Activated T-cell treated with anti-CD3 and anti-CD28 coated beads for 48 hours (primary cell): Measurements from ENCODE around the gene PFKP.

ENCODE experiments used
- DNase-seq: peaks from one replicate; pipeline ENCODE4 v3.0.0-alpha.2; 2020; ENCODE audit warnings: low read depth

The PFKP gene

DNA sequence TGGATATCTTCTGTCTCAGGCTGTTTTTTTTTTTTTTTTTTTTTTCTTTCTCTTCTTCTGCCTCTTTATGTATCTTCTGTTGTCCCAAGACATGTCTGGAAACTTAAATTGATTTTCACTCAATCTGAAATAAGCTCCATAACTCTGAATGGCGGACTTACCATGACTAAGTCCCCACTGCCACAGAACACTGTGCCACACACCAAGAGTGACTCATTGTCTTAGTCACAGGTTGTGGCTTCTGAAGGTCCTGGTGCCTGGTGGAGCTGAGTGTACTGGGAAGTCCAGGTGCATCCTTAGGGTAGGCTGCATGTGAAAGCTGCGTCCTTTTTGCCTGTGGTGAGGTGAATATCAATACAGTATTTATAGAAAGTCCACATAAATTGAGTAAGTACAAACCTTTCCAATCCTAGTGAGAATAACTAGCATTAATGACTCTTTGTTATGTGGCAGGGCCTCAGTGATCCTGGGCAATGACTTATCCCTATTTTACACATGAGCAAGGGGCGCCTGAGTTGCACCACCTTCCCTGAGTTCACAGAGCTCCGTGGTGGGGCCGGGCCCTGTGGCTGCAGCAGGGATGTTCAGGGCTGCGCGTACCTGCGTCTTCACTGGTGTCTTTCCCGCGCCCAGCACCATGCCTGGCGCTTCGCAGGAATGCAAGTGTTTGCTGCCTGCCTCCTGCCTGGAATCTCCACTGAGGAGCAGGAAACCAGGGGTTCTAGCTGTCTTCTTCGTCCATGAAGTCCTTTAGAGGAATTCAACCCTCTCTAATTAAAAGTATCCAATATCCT, 4.3 kb downstream of the PFKP start:
- DNase-seq: peak; percentile 30

GRCh38 chr10:3072641-3073360, 5.5 kb downstream of the PFKP start:
- DNase-seq: no peak

GRCh38 chr10:3074145-3074665, 6.9 kb downstream of the PFKP start:
- no peak for DNase-seq

DNA sequence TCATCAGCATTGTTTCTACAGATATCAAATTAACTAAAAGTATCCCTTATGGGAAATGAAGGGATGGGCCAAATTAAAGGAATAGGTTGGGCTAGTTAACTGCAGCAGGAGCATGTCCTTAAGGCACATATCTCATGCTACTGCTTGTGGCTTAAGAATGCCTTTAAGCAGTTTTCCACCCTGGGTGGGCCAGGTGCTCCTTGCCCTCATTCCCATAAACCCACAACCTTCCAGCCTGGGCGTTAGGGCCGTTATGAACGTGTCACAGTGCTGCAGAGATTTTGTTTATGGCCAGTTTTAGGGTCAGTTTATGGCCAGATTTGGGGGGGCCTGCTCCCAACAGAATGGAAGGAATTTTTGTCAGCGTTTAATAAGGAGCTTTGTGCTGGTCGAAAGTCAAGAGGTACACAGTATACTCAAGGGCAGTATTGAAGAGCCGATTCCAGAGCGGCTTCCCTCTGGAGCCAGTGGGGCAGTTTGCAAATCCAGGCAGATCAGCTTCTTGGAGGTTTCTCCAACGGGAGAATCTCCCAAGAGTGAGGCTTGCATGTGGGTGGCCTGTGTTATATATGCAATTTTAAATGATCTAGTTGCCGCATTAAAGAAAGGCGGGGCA, 7.7 kb downstream of the PFKP start:
- DNase-seq: no peak

- DNase-seq: no peak
These were observed 8.8 kb downstream of the PFKP start for GRCh38 chr10:3076138-3076537.

GRCh38 chr10:3077509-3077908, 10.2 kb downstream of the PFKP start:
- no peak for DNase-seq

GRCh38 chr10:3077940-3078630, 10.7 kb downstream of the PFKP start:
- no peak for DNase-seq

DNA sequence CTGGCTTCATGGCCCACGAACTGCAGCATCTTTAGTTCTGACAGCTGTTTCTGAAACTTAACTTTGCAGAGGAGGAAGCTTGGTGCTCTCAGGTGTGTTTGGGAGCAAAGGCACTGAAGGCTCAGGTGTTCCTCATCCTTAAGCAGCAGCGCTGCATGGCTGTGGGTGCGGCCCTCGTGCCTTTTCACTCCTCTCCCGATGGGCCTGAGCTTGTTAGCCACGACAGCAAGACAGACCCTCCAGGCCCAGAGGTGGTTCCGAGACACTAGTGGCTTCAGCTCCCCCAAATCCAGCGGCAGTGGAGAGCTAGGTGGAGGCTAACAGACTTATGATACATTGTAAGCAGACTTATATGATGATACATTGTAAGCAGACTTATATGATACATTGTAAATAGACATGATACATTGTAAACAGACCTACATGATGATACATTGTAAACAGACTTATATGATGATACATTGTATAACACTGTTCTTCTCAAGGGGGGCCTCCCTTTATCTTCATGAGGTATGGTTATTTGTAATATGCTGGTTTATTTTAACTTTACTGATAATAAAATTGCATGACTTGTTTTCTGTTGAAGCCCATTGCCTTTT, 14.1 kb downstream of the PFKP start:
- no peak for DNase-seq

DNA sequence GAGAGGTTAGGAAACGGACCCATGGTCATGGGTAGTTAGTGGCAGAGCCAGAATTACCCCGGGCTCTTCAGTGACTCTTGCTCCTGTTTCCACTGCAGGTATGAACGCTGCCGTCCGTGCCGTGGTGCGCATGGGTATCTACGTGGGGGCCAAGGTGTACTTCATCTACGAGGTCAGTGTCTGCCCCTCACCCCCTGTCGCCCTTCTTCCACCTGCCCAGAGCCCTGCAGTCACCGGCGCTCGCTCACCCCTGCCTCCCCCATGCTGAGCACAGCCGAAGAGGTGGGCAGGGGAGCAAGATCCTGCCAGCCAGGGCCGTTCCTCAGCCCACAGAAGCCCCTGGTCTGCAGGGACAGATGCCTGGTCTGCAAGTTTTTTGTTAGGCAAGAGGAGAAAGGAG, 14.9 kb downstream of the PFKP start:
- DNase-seq: no peak

- no peak for DNase-seq
These were observed 18.6 kb downstream of the PFKP start for GRCh38 chr10:3085785-3086567.

DNA sequence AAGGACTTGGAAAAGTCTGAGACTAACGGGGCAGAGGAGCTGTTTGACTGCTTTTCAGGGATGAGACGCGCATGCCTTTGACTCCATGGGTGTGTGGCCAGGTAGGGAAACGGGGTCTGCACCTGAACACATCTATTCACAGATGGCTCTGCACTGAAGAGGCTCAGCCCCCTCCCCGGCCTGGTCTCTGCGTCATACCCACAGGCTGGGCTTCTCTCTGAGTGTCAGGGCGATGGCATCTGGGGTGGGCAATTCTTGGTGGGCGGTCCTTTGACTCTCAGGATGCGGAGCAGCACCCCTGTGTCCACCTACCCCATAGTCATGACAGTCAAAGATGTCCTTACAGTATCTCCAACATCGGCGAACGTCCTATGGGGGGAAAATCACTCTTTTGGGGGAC, 23.0 kb downstream of the PFKP start:
- DNase-seq: no peak

DNA sequence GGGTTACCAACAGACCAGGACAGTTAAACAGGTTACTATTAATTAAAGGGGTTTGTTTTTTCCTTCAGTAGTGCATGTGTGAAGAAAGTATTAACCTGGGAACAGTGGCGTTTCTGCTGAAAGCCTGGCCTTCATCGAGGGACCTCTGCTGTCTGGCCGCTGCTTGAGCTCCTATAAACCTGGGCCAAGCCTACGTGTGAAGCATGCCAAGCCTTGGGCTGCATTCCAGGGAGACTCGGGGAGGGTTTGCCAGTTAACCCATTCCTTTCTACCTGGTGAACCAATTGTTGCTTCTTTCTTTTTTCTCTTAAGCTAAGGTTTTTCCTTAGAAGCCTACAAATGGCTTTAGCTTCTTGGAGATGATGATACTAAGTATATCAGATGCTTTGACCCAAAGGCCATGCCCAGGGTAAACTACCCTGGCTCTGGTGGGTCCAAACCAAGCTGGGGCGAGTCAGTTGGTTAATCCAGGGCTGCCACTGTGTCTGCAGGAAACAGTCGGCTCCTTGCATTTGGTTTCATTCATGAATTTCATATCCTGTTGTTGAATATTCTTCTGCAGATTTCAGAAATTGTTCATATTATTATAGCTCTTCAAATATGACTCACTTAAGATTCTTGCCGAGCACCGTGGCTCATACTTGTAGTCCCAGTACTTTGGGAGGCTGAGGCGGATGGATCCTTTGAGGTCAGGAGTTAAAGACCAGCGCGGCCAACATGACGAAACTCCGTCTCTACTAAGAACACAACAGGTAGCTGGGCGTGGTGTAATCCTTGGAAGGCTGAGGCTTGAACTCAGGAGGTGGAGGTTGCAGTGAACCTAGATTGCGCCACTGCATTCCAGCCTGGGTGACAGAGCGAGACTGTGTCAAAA, 23.8 kb downstream of the PFKP start:
- peak; percentile 43 for DNase-seq

DNA sequence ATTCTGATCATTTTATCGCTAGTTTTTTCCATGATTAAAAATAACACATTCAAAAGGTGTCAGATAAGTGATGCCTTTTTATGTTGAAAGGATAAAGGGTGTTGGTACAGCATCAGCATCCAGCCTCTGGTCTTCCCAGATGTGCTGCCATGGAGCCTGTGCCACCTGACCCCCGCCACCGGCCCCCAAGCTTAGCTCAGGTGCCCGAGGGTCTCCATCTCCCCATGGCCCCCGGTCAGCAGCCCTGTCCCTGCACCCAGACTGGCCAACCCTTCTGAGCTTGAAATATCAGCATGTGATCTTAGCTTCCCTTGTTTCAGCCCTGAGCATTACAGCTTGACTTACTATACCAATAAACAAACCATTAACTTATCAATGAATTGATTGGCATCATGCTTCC, 24.6 kb downstream of the PFKP start:
- DNase-seq: no peak

DNA sequence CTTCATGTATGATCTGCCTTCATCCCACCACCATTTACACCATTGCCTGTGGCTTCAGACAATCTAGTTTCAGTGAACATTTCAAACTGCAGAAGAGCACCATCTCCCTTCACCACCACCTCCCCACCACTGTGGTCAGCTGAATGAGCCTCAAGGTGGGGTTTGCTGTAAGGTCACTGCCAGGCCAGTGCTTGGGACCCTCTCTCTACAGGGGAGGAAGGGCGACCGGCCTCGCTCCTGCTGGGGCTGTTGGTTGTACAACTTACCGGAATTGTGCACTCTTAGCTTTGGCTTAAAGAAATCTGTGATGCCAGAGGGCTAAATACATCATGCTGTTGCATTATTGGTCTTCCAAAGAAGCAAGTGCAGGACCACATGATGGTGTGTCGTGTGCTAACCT, 26.6 kb downstream of the PFKP start:
- no peak for DNase-seq

- no peak for DNase-seq
These were observed 27.3 kb downstream of the PFKP start for GRCh38 chr10:3094609-3095036.

DNA sequence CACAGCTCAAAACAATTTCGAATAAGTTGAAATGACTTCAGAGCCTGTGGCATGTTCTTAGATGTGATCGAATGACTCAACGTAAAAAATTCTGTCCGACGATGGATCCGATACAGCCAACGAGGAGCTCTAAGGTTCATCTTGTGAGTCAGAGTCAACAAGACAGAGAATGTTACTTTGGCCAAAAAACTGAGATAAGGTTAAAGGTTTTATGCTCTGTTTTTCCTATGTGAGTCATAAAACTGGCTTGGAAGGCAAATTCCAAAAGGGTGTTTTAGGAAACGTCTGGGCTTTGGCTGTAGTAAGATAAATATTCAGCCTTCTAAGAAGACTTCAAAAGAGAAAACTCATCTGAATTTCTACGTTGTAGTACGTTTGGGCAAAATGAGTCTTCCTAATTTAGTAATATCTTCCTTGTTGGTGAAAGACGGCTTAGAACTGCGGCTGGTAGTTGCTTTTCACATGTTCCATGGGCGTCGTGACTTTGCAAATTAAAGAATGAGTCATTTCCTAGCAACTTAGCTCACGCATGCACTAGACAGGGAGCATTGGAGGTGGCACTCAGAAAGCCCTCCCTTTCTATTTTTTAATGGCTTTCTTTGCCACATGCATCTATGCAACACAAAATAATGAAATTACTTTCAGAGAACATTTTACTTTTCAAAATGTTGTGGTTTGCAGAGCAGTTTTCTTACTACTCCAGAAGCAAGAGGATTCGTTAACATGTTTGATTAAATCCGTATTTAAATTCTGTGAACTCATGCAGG, 28.2 kb downstream of the PFKP start:
- peak; percentile 35 for DNase-seq

DNA sequence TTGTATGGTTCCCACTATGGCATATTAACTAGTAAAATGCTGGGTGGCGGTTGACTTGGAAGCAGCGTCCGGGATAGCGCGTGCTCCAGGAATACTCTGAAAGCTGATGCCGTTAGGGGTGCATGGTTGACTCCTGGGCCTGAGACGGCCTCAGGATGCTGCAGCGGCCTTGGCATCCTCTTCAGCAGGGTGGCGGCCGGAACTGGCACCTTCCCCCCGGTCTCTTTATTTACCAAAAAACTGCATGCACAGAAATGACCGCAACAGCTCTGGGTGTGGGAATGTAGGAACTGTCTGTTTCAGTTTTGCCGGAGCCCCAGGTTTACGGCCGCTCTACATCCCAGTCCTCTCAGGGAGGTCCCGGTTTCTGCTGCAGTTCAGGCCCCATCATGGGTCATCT, 28.8 kb downstream of the PFKP start:
- DNase-seq: no peak

DNA sequence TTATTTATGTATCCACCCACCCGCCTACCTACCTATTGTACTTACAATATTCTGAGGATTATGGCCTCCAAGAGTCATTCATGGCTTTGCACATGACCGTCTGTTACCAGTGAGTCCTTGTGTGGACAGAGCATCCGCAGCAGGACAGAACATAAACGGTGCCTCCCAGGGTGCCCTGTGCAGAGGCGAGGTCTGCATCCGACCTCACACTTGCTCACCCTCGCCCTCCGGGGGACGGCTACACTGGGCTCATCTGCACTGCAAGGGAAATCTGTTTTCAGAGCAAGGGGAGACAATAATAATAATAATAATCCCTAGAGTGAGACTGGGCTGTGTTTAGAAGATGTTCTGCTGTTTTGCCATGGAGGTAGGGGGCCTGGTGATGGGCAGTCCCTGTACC, 29.8 kb downstream of the PFKP start:
- DNase-seq: no peak

GRCh38 chr10:3098689-3099088, 31.3 kb downstream of the PFKP start:
- no peak for DNase-seq
